HTR-8/SVneo (cell line): ENCODE measurements around the gene ETHE1.
A peak's percentile ranks its signal among the peaks of the same experiment; 100 is the strongest.
"Not testable (repeated sequence)": the region's sequence is repeated elsewhere in the genome, so short reads cannot be mapped to it uniquely, and the experiment has no call there.

Source experiments
- DNase-seq: peaks from one replicate; pipeline ENCODE4 v3.0.0; 2011; ENCODE audit warnings: low spot score, mixed read lengths; ENCODE audit not compliant: insufficient read length
- FAIRE-seq: peaks from 2 replicates; lab custom pipeline; 2011; peaks lifted over from hg19 to GRCh38; lab: Jason Lieb, UNC

The ETHE1 gene

GRCh38 chr19:43552616-43553015 lies 25.6 kb upstream of the ETHE1 start:
- FAIRE-seq (no peak), DNase-seq (no peak)

DNA sequence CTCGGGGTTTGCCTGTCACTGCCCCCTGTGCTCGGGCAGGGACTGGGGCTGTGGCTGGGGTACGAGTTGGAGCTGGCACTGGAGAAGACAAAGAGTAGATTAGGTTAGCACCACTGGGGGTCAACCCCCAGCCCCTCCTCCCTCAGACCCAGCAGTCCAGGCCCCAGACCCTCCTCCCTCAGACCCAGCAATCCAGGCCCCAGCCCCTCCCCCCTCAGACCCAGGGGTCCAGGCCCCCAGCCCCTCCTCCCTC lies 25.1 kb upstream of the ETHE1 start:
- DNase-seq (no peak), FAIRE-seq (no peak)

DNA sequence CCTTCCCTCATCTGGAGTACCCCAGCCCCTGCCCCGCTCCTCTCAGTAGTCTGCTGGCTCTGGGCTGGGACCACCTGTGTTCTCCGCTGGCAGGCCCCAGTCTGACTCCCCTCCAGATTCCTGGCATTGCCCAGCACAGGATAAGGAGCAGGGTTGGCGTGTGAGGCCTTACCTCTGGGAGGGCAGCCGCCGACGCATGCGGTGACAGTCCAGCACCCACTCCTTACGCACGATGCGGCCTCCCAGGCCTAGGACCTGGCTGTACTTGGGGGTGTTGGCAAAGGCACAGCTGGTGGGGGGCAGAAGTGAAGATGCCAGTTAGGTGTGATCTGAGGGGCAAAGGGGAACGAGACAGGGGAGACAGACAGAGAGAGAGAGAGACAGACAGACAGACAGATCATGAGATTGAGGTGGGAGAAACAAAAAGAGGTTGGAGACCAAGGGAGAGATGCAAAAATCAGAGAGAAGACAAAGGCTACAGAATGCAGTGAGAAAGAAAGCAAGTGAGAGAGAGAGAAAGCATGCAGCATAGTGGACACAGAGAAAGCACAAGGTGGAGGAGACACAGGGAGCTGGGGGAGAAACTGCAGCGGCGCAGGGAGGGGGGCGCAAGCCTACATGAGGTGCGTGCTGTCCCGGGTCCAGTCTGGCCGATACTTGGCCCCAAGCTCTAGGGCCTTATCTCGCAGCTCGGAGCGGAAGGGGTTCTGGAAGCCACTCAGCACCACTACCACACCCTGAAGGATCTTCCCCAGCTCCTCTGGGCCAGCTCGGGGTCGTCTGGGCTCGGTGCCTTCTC lies 24.6 kb upstream of the ETHE1 start:
- DNase-seq (no peak), FAIRE-seq (no peak)

GRCh38 chr19:43548706-43549105 lies 21.7 kb upstream of the ETHE1 start:
- DNase-seq, result no peak
- no peak for FAIRE-seq

GRCh38 chr19:43547926-43548325 lies 20.9 kb upstream of the ETHE1 start:
- not testable (repeated sequence) for DNase-seq, FAIRE-seq

- no peak for DNase-seq
- no peak for FAIRE-seq
These were observed 19.6 kb upstream of the ETHE1 start for GRCh38 chr19:43546581-43546980.

DNA sequence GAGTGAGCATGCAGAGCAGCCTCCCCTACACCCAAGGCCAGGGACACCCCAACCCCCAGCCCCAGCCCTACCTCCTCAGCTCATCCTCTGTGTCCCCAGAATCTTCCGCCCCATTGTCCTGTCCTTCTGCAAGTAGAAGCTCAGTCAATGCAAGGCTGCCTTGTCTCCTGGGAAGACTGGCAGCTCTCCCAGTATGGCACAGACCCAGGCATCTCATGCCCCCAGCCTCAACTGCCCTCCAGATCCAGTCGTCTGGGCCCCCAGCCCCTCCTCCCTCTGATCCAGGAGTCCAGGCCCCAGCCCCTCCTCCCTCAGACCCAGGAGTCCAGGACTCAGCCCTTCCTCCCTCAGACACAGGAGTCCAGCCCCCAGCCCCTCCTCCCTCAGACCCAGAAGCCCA lies 19.0 kb upstream of the ETHE1 start:
- FAIRE-seq (no peak), DNase-seq (no peak)

DNA sequence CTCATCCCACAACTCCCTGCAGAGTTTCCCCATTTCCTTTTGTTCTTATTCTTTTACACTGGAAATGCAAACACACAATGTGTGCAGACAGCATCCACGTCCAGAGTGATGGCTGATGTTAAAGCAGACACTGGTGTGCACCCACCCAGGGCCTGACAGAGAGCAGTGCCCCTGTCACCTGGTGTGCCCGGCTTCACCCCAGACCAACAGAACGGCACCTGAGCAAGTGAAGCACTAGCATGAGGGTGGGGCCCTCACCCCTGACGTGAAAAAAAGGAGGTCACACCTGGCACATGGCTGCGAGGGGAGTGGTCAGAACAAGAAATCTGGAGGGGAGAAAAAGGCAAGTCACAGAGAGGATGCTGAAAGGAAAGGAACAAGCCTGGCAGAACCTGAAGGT lies 18.3 kb upstream of the ETHE1 start:
- FAIRE-seq (no peak), DNase-seq (no peak)

DNA sequence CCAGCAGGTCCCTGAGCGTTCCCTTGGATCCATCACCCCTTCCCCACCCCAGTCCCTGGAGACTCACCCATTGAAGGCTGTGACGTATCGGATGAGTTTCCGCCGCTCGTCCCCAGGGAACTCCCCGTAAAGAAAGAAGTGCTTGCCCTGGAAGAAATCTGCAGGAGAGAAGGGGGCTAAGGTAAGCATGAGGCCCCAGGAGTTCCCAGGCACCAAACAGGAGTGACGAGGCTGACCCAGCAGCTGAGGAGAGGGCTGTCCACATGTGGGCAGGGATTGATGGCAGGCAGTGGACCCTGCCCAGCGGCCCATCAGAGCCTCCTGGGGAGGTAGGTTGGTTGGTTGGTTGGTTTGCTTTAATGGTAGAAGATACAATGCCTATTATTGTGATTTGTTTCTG lies 17.1 kb upstream of the ETHE1 start:
- FAIRE-seq (no peak), DNase-seq (no peak)

DNA sequence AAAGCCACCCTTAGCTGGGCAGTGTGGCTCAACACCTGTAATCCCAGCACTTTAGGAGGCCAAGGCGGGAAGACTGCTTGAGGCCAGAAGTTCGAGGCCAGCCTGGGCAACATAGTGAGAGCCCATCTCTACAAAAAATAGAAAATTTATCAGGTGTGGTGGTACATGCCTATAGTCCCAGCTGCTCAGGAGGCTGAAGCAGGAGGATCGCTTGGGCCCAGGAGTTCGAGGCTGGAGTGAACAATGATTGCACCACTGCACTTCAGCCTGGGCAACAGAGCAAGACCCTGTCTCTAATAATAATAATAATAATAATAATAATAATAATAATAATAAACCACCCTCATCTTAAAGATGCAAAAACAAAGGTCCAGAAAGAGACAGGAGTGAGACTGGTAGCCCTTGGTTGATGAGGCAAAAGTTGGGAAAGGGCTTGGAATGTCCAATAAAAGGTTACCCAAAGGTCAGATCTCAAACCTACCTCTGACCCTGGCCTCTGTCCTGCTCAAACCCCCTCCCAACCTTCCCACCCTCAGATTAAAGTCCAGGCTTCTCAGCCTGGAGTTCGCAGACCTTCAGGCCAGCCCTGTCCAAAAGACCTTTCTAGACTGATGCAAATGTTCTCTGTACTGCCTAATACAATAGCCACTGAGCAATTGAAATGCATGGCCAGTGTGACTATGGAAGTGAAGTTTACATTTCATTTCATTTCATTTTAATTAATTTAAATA lies 15.1 kb upstream of the ETHE1 start:
- no peak for FAIRE-seq
- DNase-seq, result no peak

- FAIRE-seq (no peak), DNase-seq (no peak)
These were observed 13.4 kb upstream of the ETHE1 start for GRCh38 chr19:43540381-43540780.

GRCh38 chr19:43538922-43539321 lies 11.9 kb upstream of the ETHE1 start:
- DNase-seq (no peak), FAIRE-seq (no peak)

- no peak for FAIRE-seq
These were observed 8.1 kb upstream of the ETHE1 start for GRCh38 chr19:43534816-43535761.

GRCh38 chr19:43534305-43534815 lies 7.4 kb upstream of the ETHE1 start:
- DNase-seq (no peak), FAIRE-seq (no peak)

More at GRCh38 chr19:43534816-43535761, 8.1 kb upstream of the ETHE1 start:
- DNase-seq, result no peak

- peak; percentile 78 for DNase-seq
- peak; percentile 72 for FAIRE-seq
These were observed 6.7 kb upstream of the ETHE1 start for GRCh38 chr19:43533546-43534304.

- peak; percentile 99 for FAIRE-seq
- peak; percentile 87 for DNase-seq
These were observed 6.1 kb upstream of the ETHE1 start, which contains the start of gene ZNF575 for GRCh38 chr19:43532962-43533545. Gene ZNF575, plus strand, starts transcription at chr19:43533188. Its CDS starts 1,235 bp downstream, at chr19:43534423.

DNA sequence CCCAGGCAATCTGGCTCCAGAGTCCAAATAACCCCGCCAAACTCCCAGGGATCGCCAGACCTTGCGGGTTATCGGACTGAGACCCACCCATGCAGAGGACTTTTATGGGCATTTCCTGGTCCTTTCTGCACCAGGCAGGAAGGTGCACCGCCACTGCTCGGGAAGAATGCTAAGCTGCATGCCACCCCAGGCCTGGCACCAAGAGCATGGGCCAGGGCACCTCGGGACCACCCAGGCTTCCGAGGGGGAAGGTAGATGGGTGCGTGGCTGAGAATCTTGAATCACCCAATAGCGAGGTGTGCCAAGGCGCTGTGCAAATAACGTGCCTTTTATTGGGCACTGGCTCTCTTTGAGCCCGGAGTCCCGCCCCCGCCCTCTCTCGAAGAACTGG lies 5.6 kb upstream of the ETHE1 start:
- no peak for DNase-seq

DNA sequence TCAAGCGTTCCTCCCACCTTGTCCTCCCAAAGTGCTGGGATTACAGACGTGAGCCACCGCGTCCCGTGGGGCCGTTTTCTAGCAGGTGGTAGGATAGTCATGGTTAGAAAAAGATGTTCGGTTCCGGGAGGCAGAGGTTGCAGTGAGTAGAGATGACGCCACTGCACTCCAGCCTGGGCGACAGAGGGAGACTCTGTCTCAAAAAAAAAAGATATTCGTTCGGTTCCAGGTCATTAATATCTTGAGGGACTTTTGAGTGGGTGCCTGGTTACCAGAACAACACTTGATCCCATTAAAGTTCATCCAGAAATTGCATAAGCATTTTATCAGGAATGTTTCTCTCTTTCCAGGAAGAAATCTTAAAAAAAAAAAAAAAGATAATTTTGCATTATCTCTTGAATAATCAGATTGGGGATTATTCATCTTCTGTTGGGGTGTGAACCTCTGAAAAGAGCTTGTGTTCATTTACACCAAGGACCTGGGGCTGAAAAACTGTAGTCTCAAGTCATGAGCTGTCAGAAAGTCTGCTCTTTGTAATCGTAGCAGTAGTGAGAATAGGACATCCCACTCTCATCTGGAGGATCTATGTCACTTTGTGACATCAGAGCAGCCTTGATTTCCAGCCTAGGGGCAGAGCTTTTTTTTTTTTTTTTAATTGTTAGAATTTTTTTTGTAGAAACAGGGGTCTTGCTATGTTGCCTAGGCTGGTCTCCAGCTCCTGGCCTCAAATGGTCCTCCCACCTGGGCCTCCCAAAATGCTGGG lies 1.0 kb upstream of the ETHE1 start:
- DNase-seq (no peak), FAIRE-seq (no peak)

More for the DNA sequence above, 5.6 kb upstream of the ETHE1 start:
- no peak for FAIRE-seq
